Skeletal muscle cell (primary cell): Measurements from ENCODE around the gene TMEM233.

Source experiments
- DNase-seq: peaks from one replicate; pipeline ENCODE4 v3.0.0-alpha.2; 2010; ENCODE audit warnings: low read depth
- H3K4me3 ChIP-seq: 2 replicates; pipeline ENCODE4 v1.5.1; 2011; ENCODE audit warnings: low read depth, mild to moderate bottlenecking, control low read depth, low read length, moderate library complexity

TMEM233 gene

DNA sequence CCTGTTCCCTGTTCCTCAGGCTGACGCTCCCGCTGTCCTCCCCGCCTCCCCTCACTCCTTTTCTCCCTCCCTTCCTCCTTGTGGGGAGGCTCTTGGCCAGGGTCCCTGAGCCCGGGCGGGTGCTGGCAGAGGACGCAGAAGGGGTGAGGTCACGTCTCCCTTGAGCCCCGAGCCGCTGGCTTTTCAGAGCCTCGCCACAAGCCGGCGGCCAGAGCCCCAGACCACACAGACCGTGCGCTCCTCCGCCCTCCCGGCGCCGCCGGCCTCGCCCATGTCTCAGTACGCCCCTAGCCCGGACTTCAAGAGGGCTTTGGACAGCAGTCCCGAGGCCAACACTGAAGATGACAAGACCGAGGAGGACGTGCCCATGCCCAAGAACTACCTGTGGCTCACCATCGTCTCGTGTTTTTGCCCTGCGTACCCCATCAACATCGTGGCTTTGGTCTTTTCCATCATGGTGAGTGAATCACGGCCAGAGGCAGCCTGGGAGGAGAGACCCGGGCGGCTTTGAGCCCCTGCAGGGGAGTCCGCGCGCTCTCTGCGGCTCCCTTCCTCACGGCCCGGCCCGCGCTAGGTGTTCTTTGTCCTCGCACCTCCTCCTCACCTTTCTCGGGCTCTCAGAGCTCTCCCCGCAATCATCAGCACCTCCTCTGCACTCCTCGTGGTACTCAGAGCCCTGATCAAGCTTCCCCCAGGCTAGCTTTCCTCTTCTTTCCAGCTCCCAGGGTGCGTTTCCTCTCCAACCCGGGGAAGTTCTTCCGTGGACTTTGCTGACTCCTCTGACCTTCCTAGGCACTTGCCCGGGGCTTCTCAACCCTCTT, at the start of gene TMEM233:
Gene TMEM233, plus strand, starts transcription at position 197 of the 821 bp plus-strand sequence. Its CDS starts 75 bp downstream, at position 272.
- H3K4me3 ChIP-seq: peak within 1 kb of the TSS; percentile 60
- no peak for DNase-seq

DNA sequence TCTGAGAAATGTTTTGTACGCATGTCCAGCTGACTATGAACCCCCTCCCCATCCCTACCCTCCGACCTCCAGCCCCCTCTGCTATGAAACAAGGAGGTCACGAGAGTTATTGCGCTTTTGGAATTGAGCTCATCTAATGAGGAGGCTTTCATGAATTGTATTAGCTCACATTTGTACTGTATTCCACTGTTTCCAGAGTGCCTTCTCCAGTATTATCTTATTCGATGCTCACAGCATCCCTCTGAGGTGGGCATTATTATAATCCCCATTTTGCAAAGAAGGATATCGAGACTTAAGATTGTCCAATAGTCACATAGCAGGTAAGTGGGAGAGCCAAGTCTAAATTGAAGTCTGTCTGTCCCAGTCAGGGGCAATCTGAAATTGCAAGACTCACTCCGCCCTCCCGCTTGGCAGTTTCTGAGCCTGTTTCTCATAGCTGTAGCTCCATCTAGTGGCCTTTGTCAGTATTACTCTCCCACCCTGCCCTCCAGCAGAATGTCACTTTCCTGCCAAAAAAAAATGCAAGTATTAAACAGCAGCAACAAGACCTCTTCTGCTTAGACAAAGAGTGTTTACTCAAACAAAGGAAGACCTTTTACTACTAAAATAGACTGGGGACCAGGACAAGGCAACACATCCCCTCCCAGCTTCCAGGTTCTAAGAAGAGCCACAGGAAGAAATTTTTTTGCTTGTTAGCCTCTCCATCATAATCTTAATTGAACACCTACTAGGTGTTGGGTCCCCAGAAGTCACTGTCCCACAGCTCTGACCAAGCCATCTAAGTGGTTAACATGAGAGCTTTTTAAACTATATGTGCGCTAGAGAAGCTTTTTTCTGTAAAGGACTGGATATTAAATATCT, 48.6 kb upstream of the TMEM233 start:
- DNase-seq: peak; percentile 44

DNA sequence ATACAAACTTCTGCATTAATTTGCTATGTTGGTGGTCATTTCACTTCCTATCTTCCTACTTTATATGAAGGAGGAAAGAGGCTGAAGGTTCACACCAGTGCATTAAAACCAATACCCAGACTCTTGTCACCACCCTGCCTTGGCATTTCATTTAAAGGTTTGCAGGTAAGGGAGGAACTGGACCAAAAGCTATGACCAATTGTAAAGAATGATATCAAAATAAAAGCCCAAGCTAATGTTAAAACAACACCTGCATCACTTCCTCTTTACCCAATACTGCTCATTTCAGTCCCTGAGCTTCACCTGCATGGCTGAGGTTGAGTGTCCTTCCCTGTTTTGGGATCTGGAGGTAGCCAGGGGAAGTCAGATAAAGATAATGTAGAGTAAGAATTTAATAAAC, 47.2 kb upstream of the TMEM233 start:
- no peak for DNase-seq
- no peak overlapping the region for H3K4me3 ChIP-seq

More for the DNA sequence above, 48.6 kb upstream of the TMEM233 start:
- H3K4me3 ChIP-seq: no peak overlapping the region

DNA sequence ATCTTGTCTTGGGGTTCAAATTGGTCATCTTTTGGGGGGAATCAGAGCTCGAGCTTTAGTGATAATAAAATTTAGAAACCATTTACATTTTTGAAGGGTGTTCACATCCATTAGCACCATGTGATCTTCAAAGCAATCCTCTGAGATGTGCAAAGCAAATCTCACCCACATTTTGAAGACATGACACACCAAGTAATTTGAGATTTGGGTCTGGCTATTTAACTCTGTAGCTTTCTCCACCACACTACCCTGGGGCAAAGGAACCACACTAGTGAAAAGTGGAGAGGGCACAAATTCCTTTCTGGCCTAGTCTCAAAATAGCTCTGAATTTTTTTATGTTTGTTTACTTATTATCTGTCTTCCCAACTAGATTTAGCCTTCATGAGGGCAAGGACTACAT, 46.6 kb upstream of the TMEM233 start:
- H3K4me3 ChIP-seq: no peak overlapping the region
- no peak for DNase-seq

DNA sequence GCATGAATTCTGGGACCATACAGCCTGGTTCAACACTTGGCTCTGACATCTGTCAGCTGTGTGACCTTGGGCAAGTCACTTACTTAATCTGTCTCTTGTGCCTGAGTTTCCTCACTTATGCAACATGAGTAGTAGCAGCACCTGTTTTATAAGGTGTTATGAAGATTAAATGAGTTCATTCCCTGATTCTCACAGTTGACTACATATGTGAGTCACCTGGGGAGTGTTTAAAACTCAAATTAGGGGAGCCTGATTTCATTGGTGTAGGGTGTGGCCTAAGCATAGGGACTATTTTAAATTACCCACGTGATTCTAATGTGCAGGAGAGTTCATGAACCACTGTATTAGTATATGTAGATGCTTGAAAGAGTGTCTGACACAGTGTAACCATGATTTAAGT, 36.7 kb upstream of the TMEM233 start:
- H3K4me3 ChIP-seq: no peak overlapping the region
- DNase-seq: no peak

DNA sequence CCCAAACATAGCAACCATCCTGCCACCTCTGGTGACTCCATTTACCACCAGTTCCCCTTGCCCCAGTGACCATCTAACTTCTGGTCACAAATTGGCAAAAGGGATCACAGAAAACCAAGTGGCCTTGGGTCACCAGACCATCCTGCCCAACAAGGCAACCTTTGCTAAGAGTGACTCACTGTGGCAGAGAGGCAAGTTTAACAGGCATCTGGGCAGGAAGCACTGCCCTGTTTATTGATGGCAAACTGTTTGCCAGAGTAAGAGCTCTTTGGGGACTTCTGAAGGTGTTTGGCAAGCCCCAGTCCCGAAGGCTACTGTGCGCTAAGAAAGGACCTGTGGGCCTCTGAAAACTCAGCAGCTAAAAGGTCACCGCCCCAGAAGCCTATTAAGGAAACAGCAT, 28.2 kb upstream of the TMEM233 start:
- no peak for DNase-seq
- no peak overlapping the region for H3K4me3 ChIP-seq

DNA sequence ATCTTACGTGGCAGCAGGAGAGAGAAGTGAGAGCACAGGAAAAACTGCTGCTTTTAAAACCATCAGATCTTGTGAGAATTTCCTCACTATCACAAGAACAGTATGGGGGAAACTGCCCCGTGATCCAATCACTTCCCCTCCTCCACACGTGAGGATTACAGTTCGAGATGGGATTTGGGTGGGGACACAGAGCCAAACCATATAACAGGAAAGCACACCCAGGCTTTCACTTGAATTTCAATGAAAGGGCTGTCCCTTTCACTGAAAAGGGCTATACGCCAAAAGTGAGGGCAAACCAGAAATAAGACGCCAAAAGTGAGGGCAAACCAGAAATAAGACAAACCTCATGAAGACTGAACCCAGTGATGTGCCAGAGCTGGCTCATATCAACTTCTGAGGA, 22.8 kb upstream of the TMEM233 start:
- H3K4me3 ChIP-seq: no peak overlapping the region
- no peak for DNase-seq

DNA sequence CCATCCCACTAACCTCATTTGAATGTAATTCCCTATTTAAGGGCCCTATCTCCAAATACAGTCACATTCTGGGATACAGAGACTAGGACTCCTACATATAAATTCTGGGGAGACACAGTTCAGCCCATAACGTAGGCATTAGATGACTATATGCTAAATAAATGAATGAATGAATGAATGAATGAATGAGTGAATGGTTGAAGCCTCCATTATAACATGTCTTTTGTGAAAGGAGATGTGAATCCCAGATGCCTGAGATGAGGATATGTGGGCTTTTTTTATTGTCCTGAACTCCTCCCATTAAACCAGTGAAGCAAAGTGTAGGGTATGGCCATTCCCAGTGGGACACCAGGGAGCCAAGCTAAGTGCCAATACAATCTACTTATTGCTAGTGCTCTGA, 20.5 kb upstream of the TMEM233 start:
- no peak overlapping the region for H3K4me3 ChIP-seq

DNA sequence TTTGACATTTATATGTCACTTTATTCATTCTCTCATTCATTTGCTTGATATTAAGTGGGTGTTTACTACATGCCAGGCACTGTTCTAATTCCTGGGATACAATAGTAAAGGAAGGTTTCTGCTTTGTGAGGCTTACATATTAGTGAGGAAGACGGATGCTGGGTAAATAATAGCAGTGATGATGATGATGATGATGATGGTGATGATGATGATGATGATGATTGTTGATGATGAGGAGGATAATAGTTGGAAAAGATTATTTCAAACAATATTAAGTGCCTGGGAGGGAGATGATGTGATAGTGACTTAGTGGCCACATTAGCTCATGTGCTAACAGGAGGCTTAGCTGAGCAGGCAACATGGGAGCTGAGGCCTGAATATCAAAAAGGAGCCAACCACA, 19.3 kb upstream of the TMEM233 start:
- no peak for DNase-seq
- no peak overlapping the region for H3K4me3 ChIP-seq

More for the DNA sequence above, 20.5 kb upstream of the TMEM233 start:
- no peak for DNase-seq

DNA sequence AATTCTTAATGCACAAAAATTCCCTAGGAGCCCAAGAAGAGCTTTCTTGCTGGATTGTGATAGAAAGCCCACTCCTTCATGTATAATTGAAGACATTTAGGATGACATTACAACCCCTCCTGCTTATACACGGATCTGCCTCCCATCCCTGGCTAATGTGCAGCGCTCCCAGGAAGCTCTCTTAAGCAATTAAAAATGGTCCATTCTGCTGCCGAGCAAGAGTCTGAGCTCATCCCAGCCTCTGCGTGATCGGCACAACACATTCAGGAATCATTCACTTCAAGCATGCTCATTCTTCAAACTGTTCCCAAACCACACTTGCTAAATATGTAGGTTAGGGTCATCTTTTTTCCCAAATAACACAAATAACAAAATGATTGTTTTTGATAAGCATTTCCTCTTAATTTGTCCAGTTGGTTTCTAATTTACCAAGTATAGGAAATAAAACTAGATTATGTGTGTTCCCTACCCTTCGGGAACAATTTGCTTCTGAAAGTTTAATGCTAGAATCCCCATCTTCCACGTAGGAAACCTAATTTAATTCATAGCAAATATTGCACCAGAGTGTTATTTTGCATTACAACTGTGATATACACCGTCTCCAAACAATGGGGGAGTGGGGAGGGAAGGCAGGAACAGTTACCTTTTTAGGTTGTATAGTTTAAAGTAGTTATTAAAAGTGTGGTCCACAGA, 17.3 kb upstream of the TMEM233 start:
- no peak overlapping the region for H3K4me3 ChIP-seq

DNA sequence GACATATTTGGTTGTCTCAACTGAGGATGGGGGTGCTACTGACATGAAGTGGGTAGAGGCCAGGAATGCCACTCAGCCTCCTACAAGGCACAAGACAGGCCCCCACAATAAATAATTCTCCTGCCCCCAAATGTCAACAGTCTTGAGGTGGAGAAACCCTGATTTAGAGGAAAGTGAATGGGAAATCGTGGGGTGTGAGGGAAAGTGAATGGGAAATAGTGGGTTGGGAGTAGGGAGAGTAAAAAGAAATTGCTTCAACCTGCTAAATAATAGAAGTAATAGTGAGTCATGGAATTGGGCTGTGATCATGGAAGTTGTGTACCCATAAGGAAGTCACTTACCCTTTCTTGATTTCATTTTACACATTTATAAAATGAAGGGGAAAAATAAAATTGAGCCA, 16.7 kb upstream of the TMEM233 start:
- no peak overlapping the region for H3K4me3 ChIP-seq
- DNase-seq: no peak

More for the DNA sequence above, 17.3 kb upstream of the TMEM233 start:
- no peak for DNase-seq

DNA sequence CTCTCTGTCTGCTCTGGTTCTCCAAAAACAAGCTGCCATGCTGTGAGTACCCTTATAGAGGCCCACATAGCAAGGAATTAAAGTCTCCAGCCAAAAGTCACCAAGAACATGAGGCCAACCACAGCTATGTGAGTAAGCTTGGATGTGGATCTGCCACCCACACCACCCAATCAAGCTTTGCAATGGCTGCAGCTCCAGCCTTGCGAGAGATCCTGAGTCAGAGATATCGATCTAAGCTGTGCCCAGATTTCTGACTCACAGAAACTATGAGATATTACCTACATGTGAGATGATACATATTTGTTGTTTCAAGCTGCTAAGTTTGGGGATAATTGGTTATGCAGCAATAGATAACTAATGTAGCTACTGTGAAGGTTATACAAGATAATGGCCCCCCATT, 15.5 kb upstream of the TMEM233 start:
- peak; percentile 33 for DNase-seq
- H3K4me3 ChIP-seq: no peak overlapping the region

DNA sequence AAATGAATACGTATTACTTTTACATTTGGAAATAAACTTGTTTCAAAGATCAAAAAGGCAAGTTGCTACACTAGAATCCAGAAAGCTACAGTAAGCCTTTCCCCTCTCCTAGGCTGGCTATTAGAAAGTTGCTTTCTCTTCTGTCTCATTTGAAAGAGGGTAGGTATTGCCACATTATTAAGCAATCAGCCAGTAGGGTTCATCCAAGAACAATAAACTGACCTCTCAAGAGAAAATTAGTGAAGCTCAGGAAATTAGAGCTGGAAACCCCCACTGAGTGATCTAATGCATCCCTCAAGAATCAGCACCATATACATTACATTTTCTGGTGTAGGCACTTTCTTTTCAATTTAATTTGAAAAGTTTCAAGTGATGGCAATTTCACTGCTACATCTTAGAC, 4.5 kb upstream of the TMEM233 start:
- no peak overlapping the region for H3K4me3 ChIP-seq
- peak; percentile 60 for DNase-seq

DNA sequence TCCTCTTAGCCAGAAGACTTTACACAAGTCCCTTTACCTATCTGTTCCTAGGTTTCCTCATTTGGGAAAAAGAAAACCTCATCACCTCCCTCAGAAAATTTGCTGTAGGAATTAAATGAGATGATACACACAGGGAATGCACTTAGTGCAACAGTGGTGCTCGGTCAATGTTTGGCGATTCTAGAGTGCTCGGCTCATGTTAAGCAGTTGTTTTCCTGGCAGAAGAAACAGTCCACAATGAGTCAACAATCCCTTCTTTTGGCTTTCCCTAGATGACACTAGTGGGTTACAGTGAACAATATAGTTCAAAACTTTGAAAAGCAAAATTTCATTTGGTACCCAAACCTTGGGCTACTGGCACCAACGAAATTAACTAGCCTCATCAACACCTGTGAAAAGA, 3.9 kb upstream of the TMEM233 start:
- no peak for DNase-seq
- no peak overlapping the region for H3K4me3 ChIP-seq

DNA sequence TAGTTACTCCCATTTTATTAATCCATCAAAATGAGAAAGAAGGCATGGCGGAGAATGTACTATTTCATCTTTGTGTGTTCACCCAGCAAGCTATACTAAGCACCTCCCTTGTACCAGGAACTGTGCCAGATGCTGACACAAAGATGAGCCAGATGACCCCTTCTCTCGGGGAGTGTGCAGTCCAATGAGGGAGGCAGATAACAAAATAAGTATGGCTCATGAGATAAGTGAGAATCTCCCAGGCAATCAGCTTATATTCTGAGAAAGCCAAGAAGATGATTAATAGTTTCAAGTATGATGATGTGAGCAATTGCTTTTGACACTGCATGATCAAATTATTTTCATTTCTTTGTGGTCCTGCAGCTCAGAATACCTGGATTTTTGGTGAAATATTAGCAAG, 1.3 kb upstream of the TMEM233 start:
- DNase-seq: peak; percentile 31

DNA sequence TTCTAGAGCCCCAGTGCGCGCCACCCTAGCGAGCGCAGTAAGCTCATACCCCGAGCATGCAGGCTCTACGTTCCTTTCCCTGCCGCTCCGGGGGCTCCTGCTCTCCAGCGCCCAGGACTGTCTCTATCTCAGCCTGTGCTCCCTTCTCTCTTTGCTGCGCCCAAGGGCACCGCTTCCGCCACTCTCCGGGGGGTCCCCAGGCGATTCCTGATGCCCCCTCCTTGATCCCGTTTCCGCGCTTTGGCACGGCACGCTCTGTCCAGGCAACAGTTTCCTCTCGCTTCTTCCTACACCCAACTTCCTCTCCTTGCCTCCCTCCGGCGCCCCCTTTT, 791 bp downstream of the TMEM233 start:
- DNase-seq: no peak
- H3K4me3 ChIP-seq: peak overlapping the region; percentile 60

More for the DNA sequence above, 1.3 kb upstream of the TMEM233 start:
- no peak overlapping the region for H3K4me3 ChIP-seq

DNA sequence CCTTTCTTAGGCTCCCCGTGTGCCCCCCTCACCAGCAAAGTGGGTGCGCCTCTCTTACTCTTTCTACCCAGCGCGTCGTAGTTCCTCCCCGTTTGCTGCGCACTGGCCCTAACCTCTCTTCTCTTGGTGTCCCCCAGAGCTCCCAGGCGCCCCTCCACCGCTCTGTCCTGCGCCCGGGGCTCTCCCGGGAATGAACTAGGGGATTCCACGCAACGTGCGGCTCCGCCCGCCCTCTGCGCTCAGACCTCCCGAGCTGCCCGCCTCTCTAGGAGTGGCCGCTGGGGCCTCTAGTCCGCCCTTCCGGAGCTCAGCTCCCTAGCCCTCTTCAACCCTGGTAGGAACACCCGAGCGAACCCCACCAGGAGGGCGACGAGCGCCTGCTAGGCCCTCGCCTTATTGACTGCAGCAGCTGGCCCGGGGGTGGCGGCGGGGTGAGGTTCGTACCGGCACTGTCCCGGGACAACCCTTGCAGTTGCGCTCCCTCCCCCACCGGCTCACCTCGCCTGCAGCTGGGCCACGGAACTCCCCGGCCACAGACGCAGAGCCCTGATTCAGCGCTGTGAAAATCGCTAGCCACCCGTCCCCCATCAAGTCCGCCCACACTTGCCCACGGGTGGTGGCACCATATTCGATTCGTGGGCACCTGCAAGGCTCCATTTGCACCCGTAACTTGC, 1.3 kb downstream of the TMEM233 start:
- DNase-seq: peak; percentile 34
- H3K4me3 ChIP-seq: peak overlapping the region; percentile 60

DNA sequence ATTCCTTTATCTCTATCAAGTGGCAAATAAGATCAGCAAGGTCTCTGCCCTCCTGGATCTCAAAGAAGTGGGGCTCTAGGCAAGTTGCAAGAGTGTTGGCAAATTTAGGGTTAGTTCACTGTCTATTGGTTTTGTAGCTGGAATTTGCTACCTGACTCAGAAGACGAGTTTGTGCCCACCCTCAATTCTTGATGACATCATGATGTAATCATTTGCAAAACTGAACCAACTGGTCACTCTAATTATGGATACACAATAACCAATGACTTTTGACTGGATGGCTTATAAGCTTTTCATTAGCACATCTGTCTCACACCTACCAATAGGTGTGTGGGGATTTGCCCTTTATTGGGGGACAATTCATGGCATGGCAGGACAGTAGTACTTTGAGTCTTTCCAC, 4.6 kb downstream of the TMEM233 start:
- no peak overlapping the region for H3K4me3 ChIP-seq

DNA sequence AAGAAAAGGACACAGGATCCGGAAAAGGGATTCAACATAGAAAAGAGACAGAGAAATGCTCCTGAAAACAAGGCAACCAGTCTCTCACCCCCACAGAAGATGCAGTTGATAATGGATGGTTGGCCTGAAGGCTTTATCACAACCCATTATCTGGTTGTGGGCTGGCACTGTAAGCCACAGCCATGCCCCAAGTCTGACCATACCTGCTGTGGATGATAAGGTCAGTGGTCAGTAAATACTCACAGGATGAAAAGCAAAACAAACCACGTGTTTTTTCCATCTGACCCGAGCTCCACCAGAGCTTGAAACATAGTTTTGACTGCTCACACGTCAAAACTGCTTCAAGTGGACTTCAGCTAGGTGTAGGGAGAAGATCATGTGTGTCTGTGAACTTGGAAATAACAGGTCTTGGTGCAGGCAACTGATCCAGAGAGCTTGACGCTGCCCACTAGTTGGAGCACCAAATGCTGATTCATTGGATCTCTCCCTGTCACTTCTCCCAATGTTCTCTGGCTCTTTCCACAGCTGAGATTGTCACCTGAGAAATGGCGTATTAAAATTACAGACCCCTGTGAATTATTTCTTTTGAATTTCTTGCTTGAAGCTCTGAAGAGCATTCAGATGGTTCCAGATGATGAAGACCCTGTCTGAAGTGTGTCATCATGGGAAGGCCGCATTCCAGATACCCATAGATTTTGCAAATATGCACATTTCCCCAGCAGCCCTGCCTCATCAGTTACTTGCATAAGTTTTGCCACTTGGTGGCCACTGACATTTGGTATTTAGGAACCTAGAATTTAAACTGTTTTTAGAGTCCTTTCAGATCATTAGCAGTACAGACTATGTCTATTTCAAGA, 8.5 kb downstream of the TMEM233 start:
- H3K4me3 ChIP-seq: no peak overlapping the region
- no peak for DNase-seq

More for the DNA sequence above, 4.6 kb downstream of the TMEM233 start:
- no peak for DNase-seq
